IMR-90 (cell line): ENCODE measurements around the gene ERICH3. TPM values are rescaled to one million over a fixed set of nuclear protein-coding genes. Genes with fewer than 3 reads are reported as not detected.

Source experiments
- ATAC-seq: fragments of 200-7000 bp; cut with Tn5 transposase; 2 replicates; pipeline ENCODE4 v1.9.1; 2020; ENCODE audit warnings: low read depth, mild to moderate bottlenecking, moderate library complexity
- BruUV-seq: library from RNA; stranded (reverse); fragments of 400-500 nt; replicated peaks from 2 replicates; lab custom pipeline; 2021; lab: Mats Ljungman, UMichigan
- CTCF ChIA-PET: fragments of 300-600 bp; formaldehyde crosslinking; extraction: SDS; loops from one replicate; lab custom pipeline; 2021; ENCODE audit warnings: antibody characterized with exemption; lab: Yijun Ruan, JAX
- POLR2A ChIA-PET: fragments of 300-600 bp; sonication (Branson Sonifier 250); formaldehyde crosslinking; loops from one replicate; lab custom pipeline; 2022; ENCODE audit warnings: antibody characterized with exemption; ENCODE audit not compliant: unreplicated experiment; lab: Charles Lee
- DNase-seq: peaks from one replicate; pipeline ENCODE4 v3.0.0; 2013
- H2AFZ ChIP-seq: replicated peaks from 2 replicates; pipeline ENCODE3; 2013; ENCODE audit warnings: low read length, mild to moderate bottlenecking; ENCODE audit not compliant: poor library complexity
- H2AK5ac ChIP-seq: 2 replicates; pipeline ENCODE4 v1.6.1; 2013; ENCODE audit warnings: low read depth, low read length, inconsistent platforms
- H2AK9ac ChIP-seq: replicated peaks from 2 replicates; pipeline ENCODE3; 2013; ENCODE audit warnings: mild to moderate bottlenecking, low read depth, low read length, moderate library complexity; ENCODE audit not compliant: poor library complexity
- H2BK120ac ChIP-seq: 2 replicates; pipeline ENCODE4 v1.6.1; 2013; ENCODE audit warnings: low read depth, low read length, inconsistent platforms
- H2BK15ac ChIP-seq: 3 replicates; pipeline ENCODE4 v1.6.1; 2013; ENCODE audit warnings: low read depth, low read length, inconsistent platforms
- H2BK20ac ChIP-seq: 2 replicates; pipeline ENCODE4 v1.6.1; 2013; ENCODE audit warnings: low read depth, mild to moderate bottlenecking, inconsistent platforms, low read length, moderate library complexity
- H2BK5ac ChIP-seq: 2 replicates; pipeline ENCODE4 v1.6.1; 2013; ENCODE audit warnings: mild to moderate bottlenecking, low read depth, low read length, inconsistent platforms; ENCODE audit not compliant: poor library complexity, severe bottlenecking
- H3K14ac ChIP-seq: replicated peaks from 2 replicates; pipeline ENCODE4 v1.6.1; 2013; ENCODE audit warnings: low read depth, low read length, inconsistent platforms
- H3K18ac ChIP-seq: 2 replicates; pipeline ENCODE4 v1.6.1; 2013; ENCODE audit warnings: low read depth, low read length, control low read depth
- H3K23ac ChIP-seq: 2 replicates; pipeline ENCODE4 v1.6.1; 2013; ENCODE audit warnings: low read depth, low read length, inconsistent platforms
- H3K27ac ChIP-seq: 2 replicates; pipeline ENCODE4 v1.5.1; 2013; ENCODE audit warnings: mild to moderate bottlenecking, control low read depth, low read length; ENCODE audit not compliant: insufficient read depth
- H3K27me3 ChIP-seq: 2 replicates; pipeline ENCODE4 v1.6.1; 2013; ENCODE audit warnings: low read length; ENCODE audit not compliant: control insufficient read depth, insufficient read depth
- H3K36me3 ChIP-seq: 2 replicates; pipeline ENCODE4 v1.6.1; 2013; ENCODE audit warnings: low read length, mixed read lengths; ENCODE audit not compliant: control insufficient read depth, insufficient read depth
- H3K4ac ChIP-seq: 2 replicates; pipeline ENCODE4 v1.6.1; 2013; ENCODE audit warnings: low read depth, low read length, inconsistent platforms
- H3K4me1 ChIP-seq: 2 replicates; pipeline ENCODE4 v1.6.1; 2013; ENCODE audit warnings: low read length, mixed read lengths; ENCODE audit not compliant: control insufficient read depth, insufficient read depth
- H3K4me2 ChIP-seq: 2 replicates; pipeline ENCODE4 v1.6.1; 2013; ENCODE audit warnings: low read depth, mild to moderate bottlenecking, control low read depth, low read length, moderate library complexity
- H3K4me3 ChIP-seq: 2 replicates; pipeline ENCODE4 v1.5.1; 2013; ENCODE audit warnings: low read depth, mild to moderate bottlenecking, control low read depth, low read length, moderate library complexity; ENCODE audit not compliant: insufficient read depth
- H3K56ac ChIP-seq: 2 replicates; pipeline ENCODE4 v1.6.1; 2013; ENCODE audit warnings: low read length, inconsistent platforms; ENCODE audit not compliant: insufficient read depth; ENCODE audit errors: extremely low read depth
- H3K79me1 ChIP-seq, 2 experiments: 2 replicates each; pipeline ENCODE4 v1.6.1; 2013; ENCODE audit warnings: low read length in 2 of 2, inconsistent platforms in 1 of 2, low read depth in 1 of 2
- H3K9ac ChIP-seq: 2 replicates; pipeline ENCODE4 v1.6.1; 2013; ENCODE audit warnings: low read depth, low read length, control low read depth
- H3K9me1 ChIP-seq: 2 replicates; pipeline ENCODE4 v1.6.1; 2013; ENCODE audit warnings: low read length, inconsistent platforms; ENCODE audit not compliant: insufficient read depth
- H3K9me3 ChIP-seq: 2 replicates; pipeline ENCODE4 v1.6.1; 2013; ENCODE audit warnings: low read length; ENCODE audit not compliant: control insufficient read depth, insufficient read depth
- H4K20me1 ChIP-seq: 2 replicates; pipeline ENCODE4 v1.6.1; 2013; ENCODE audit warnings: low read length, inconsistent platforms; ENCODE audit not compliant: insufficient read depth
- H4K5ac ChIP-seq: 2 replicates; pipeline ENCODE4 v1.6.1; 2013; ENCODE audit warnings: mild to moderate bottlenecking, low read depth, low read length, control low read depth
- H4K8ac ChIP-seq, 2 experiments: 2 replicates each; pipeline ENCODE4 v1.6.1; 2013; ENCODE audit warnings: low read depth in 2 of 2, low read length in 2 of 2, control low read depth in 1 of 2, inconsistent platforms in 1 of 2
- H4K91ac ChIP-seq: 2 replicates; pipeline ENCODE4 v1.6.1; 2013; ENCODE audit warnings: low read depth, low read length, inconsistent platforms; ENCODE audit not compliant: insufficient read depth
- BHLHE40 ChIP-seq: fragments of 150-350 bp; IDR thresholded peaks from 2 replicates; pipeline ENCODE4 v1.6.1; 2016; ENCODE audit warnings: mild to moderate bottlenecking, low read depth, low read length
- CEBPB ChIP-seq: IDR thresholded peaks from 2 replicates; pipeline ENCODE4 v1.6.1; 2012; ENCODE audit warnings: low read depth, low read length, improper control_type of control experiment
- CHD1 ChIP-seq: IDR thresholded peaks from 2 replicates; pipeline ENCODE4 v1.6.1; 2012; ENCODE audit warnings: low read depth, low read length, improper control_type of control experiment
- CTCF ChIP-seq: conservative IDR thresholded peaks from 2 replicates; pipeline ENCODE4 v1.5.1; 2012; ENCODE audit warnings: mild to moderate bottlenecking, low read depth, low read length, improper control_type of control experiment
- FOS ChIP-seq: fragments of 150-350 bp; IDR thresholded peaks from 2 replicates; pipeline ENCODE4 v1.6.1; 2016; ENCODE audit warnings: low read depth, low read length
- MAFK ChIP-seq: IDR thresholded peaks from 2 replicates; pipeline ENCODE4 v1.6.1; 2012; ENCODE audit warnings: low read depth, low read length, improper control_type of control experiment
- MAZ ChIP-seq: IDR thresholded peaks from 2 replicates; pipeline ENCODE4 v1.6.1; 2012; ENCODE audit warnings: low read depth, mild to moderate bottlenecking, low read length, improper control_type of control experiment, moderate library complexity, borderline replicate concordance
- MXI1 ChIP-seq: IDR thresholded peaks from 2 replicates; pipeline ENCODE4 v1.6.1; 2012; ENCODE audit warnings: low read depth, mild to moderate bottlenecking, low read length, moderate library complexity, borderline replicate concordance
- NFE2L2 ChIP-seq: fragments of 150-350 bp; IDR thresholded peaks from 2 replicates; pipeline ENCODE4 v1.6.1; 2016; ENCODE audit warnings: low read depth, mild to moderate bottlenecking, low read length
- POLR2A ChIP-seq: IDR thresholded peaks from 2 replicates; pipeline ENCODE4 v1.6.1; 2012; ENCODE audit warnings: mild to moderate bottlenecking, low read depth, low read length
- RCOR1 ChIP-seq: IDR thresholded peaks from 2 replicates; pipeline ENCODE4 v1.6.1; 2012; ENCODE audit warnings: mild to moderate bottlenecking, low read length, improper control_type of control experiment; ENCODE audit not compliant: insufficient replicate concordance
- RFX5 ChIP-seq: IDR thresholded peaks from 2 replicates; pipeline ENCODE4 v1.8.0; 2012; ENCODE audit warnings: low read depth, mild to moderate bottlenecking, low read length, moderate library complexity
- SMC3 ChIP-seq: fragments of 150-350 bp; IDR thresholded peaks from 2 replicates; pipeline ENCODE4 v1.6.1; 2016; ENCODE audit warnings: low read depth, mild to moderate bottlenecking, antibody characterized with exemption, low read length, moderate library complexity
- USF2 ChIP-seq: fragments of 150-350 bp; IDR thresholded peaks from 2 replicates; pipeline ENCODE4 v1.6.1; 2017; ENCODE audit warnings: mild to moderate bottlenecking, antibody characterized with exemption, low read length, low read depth
- WGBS, 2 experiments: methylation state at CpG; one replicate each; pipeline versions ENCODE4 v1.1.5 to v1.1.7; 2013; ENCODE audit warnings: missing lambda C conversion rate in 2 of 2; ENCODE audit not compliant: insufficient read length in 1 of 2; ENCODE audit errors: extremely low coverage in 2 of 2; 5-methylcytosine and 5-hydroxymethylcytosine counted together
- dilution Hi-C: fragments of 300-500 bp; cut with HindIII; formaldehyde crosslinking; loops from one replicate; pipeline ENCODE4 v1.14.3; 2018; ENCODE audit warnings: low sequenced_read_pairs; ENCODE audit not compliant: unreplicated experiment
- in situ Hi-C: fragments of 300-500 bp; cut with MboI; formaldehyde crosslinking; loops from 3 replicates; pipeline ENCODE4 v1.14.3; 2019; ENCODE audit warnings: low sequenced_read_pairs, inconsistent platforms, mixed read lengths
- intact Hi-C: fragments of 100-400 bp; cut with micrococcal nuclease; formaldehyde crosslinking; loops from 2 replicates; pipeline ENCODE4 v1.10.0; 2022
- polyA plus RNA-seq, 3 experiments: library from polyadenylated mRNA; depleted of rRNA; stranded (reverse); fragments of >200 nt; gene quantifications; 2 replicates each; pipeline ENCODE4 v1.2.3, GENCODE V29; 2012; ENCODE audit warnings: low replicate concordance in 1 of 3
- total RNA-seq: library from RNA; depleted of rRNA; stranded (reverse); fragments of >200 nt; gene quantifications from 2 replicates; pipeline ENCODE4 v1.2.3, GENCODE V29; 2012

Gene ERICH3
- total and polyA plus RNA-seq, 2 of the 4 experiments (the other 2 are of a cell fraction), result not detected

GRCh38 chr1:74534241-74534640 is 139.4 kb downstream of the ERICH3 start:
- no CpG with 5 or more reads among the region's 3 CpGs for WGBS, 2 experiments
- Histone ChIP-seq H4K91ac (no peak overlapping the region), H4K8ac (no peak overlapping the region), H3K18ac (no peak overlapping the region), H3K56ac (no peak overlapping the region), H2AFZ (no peak overlapping the region), H3K9ac (no peak overlapping the region), H4K5ac (no peak overlapping the region), H3K27me3 (no peaks in the 10 kb centered on the region), H2BK5ac (no peak overlapping the region), H3K4ac (no peak overlapping the region), H4K20me1 (no peaks in the 10 kb centered on the region), H3K4me2 (no peak overlapping the region), H3K79me1 (no peaks in the 10 kb centered on the region), H2AK5ac (no peak overlapping the region), H3K9me1 (no peaks in the 10 kb centered on the region), H2BK20ac (no peak overlapping the region), H2BK15ac (no peak overlapping the region), H3K36me3 (no peaks in the 10 kb centered on the region), H2AK9ac (no peak overlapping the region), H3K4me3 (no peak overlapping the region), H2BK120ac (no peak overlapping the region), H3K4me1 (no peaks in the 10 kb centered on the region), H3K9me3 (no peaks in the 10 kb centered on the region), H3K27ac (no peak overlapping the region), H3K23ac (no peak overlapping the region), H3K14ac (no peak overlapping the region)
- in situ Hi-C loops, result no loop called here
- CTCF ChIA-PET, result no interaction called here
- BruUV-seq, result no TSS peak
- ATAC-seq (peak; percentile 37), DNase-seq (no peak)
- POLR2A ChIA-PET, result no interaction called here
- intact Hi-C loops, result no loop called here
- TF ChIP-seq CTCF (no peak), CHD1 (no peak), USF2 (no peak), MAFK (no peak), SMC3 (no peak), NFE2L2 (no peak), POLR2A (no peak), CEBPB (no peak), RFX5 (no peak), MAZ (no peak), BHLHE40 (no peak), FOS (no peak), RCOR1 (no peak), MXI1 (no peak)
- dilution Hi-C loops, result no loop called here
